Activated T-helper 17 cell treated with anti-CD3 and anti-CD28 coated beads, Interleukin-2, amount 50 U/mL, for 72 hours (primary cell): ENCODE results near the gene COG8. TPM values are rescaled to one million over a fixed set of nuclear protein-coding genes. Genes with fewer than 3 reads are reported as not detected.
A peak's percentile ranks its signal among the peaks of the same experiment; 100 is the strongest.

Experiments used
- ATAC-seq: fragments of 150-1000 bp; cut with Tn5 transposase; replicated peaks from 2 replicates; pipeline ENCODE4 v1.10.0; 2021; ENCODE audit warnings: mild to moderate bottlenecking, moderate library complexity
- H3K27ac Mint-ChIP-seq: one replicate; pipeline ENCODE4 v1.8.0; 2022; ENCODE audit warnings: mixed read lengths
- H3K27me3 Mint-ChIP-seq: one replicate; pipeline ENCODE4 v1.8.0; 2022; ENCODE audit warnings: mixed read lengths
- H3K36me3 Mint-ChIP-seq: one replicate; pipeline ENCODE4 v1.8.0; 2022; ENCODE audit warnings: low read depth, mild to moderate bottlenecking, mixed read lengths
- H3K4me1 Mint-ChIP-seq: one replicate; pipeline ENCODE4 v1.8.0; 2022; ENCODE audit warnings: mixed read lengths
- H3K4me3 Mint-ChIP-seq: one replicate; pipeline ENCODE4 v1.8.0; 2022; ENCODE audit warnings: mild to moderate bottlenecking, mixed read lengths
- H3K9me3 Mint-ChIP-seq: one replicate; pipeline ENCODE4 v1.8.0; 2022; ENCODE audit warnings: mixed read lengths
- total RNA-seq, 2 donors: library from RNA; stranded (reverse); gene quantifications; one replicate each; pipeline ENCODE4 v1.2.3, GENCODE V29; 2022

COG8 gene
- total RNA-seq, 2 donors from 2014 or later: 29.7 to 34.2 TPM

- Mint-ChIP-seq H3K36me3 (peaks cover 89% of the 10 kb centered on the region), H3K27ac (peak overlapping the region; percentile 79), H3K9me3 (no peaks in the 10 kb centered on the region), H3K27me3 (no peaks in the 10 kb centered on the region), H3K4me1 (peaks cover 23% of the 10 kb centered on the region), H3K4me3 (peak overlapping the region; percentile 84)
- ATAC-seq: peak; percentile 48
Observed at GRCh38 chr16:69329369-69330285, 9.7 kb downstream of the COG8 start.

DNA sequence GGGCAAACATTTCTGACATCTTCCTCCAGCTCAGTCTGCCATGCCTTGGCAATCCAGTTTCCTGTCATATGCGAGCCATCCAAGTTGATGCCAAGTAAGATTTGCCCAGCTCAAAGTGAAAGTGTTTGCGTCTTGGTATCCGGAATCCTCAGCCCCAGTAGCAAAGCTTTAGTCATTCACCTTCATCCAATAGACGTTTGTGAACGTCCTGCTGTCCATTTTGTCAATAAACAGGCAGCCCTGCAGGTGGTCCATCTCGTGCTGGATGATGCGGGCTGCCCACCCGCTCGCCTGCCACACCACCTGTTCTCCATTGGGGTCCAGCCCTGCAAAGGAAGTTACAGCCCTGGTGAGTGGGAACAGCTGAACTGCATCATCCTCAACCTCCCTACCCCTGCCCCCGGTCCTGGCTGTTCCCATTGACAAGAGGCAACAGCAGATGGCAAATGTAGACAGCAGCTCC, 10.5 kb downstream of the COG8 start:
- H3K27me3 Mint-ChIP-seq: no peaks in the 10 kb centered on the region
- peak overlapping the region; percentile 79 for H3K27ac Mint-ChIP-seq
- peak overlapping the region; percentile 84 for H3K4me3 Mint-ChIP-seq
- peaks cover 89% of the 10 kb centered on the region for H3K36me3 Mint-ChIP-seq
- H3K9me3 Mint-ChIP-seq: no peaks in the 10 kb centered on the region
- ATAC-seq: peak; percentile 8
- H3K4me1 Mint-ChIP-seq: peaks cover 23% of the 10 kb centered on the region

GRCh38 chr16:69327585-69328310, 11.6 kb downstream of the COG8 start:
- no peak for ATAC-seq
- H3K36me3 Mint-ChIP-seq: peaks cover 89% of the 10 kb centered on the region
- H3K27me3 Mint-ChIP-seq: no peaks in the 10 kb centered on the region
- peak overlapping the region; percentile 66 for H3K27ac Mint-ChIP-seq
- H3K9me3 Mint-ChIP-seq: no peaks in the 10 kb centered on the region
- peak overlapping the region; percentile 84 for H3K4me3 Mint-ChIP-seq
- H3K4me1 Mint-ChIP-seq: peaks cover 23% of the 10 kb centered on the region

DNA sequence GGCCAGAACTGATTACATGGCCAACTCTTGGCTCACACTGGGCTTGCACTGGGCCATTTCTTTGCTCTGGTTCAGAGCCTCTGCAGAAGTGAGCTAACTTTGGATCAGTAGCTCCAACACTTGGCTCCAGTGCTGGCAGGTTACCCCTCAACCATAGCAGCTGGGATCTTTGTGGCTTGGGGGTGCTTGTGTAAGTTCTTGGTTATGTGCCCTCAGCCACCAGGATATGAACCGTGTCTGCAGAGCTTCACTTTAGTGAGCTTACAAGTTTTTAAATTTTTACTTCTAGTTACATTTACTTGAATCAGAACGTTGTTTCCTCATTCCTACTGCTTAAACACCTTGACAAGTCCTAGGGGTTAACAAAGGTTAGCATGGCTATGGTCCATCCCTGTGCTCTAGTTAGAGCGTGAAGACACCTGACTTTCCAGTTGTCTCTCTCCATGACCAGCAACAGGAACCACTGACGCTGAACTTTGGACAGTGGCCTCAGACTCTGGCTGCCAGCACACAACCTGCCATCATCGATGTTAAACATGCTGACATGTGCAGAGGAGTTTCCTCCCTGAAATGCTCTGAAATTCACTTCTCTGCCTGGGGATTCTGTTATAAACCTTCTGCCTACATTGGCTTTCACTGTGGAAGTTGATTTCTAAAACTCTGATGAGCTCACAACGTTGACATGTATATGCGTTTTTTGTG, 13.0 kb downstream of the COG8 start:
- Mint-ChIP-seq H3K36me3 (peaks cover 89% of the 10 kb centered on the region), H3K4me1 (peaks cover 27% of the 10 kb centered on the region), H3K9me3 (no peaks in the 10 kb centered on the region), H3K27me3 (no peaks in the 10 kb centered on the region), H3K4me3 (peak overlapping the region; percentile 58), H3K27ac (peak overlapping the region; percentile 66)
- no peak for ATAC-seq

- Mint-ChIP-seq H3K4me3 (peak overlapping the region; percentile 58), H3K27me3 (no peaks in the 10 kb centered on the region), H3K36me3 (peaks cover 92% of the 10 kb centered on the region), H3K27ac (peak overlapping the region; percentile 66), H3K4me1 (peaks cover 27% of the 10 kb centered on the region), H3K9me3 (no peaks in the 10 kb centered on the region)
- ATAC-seq: no peak
Observed at GRCh38 chr16:69325784-69326171, 13.6 kb downstream of the COG8 start.

DNA sequence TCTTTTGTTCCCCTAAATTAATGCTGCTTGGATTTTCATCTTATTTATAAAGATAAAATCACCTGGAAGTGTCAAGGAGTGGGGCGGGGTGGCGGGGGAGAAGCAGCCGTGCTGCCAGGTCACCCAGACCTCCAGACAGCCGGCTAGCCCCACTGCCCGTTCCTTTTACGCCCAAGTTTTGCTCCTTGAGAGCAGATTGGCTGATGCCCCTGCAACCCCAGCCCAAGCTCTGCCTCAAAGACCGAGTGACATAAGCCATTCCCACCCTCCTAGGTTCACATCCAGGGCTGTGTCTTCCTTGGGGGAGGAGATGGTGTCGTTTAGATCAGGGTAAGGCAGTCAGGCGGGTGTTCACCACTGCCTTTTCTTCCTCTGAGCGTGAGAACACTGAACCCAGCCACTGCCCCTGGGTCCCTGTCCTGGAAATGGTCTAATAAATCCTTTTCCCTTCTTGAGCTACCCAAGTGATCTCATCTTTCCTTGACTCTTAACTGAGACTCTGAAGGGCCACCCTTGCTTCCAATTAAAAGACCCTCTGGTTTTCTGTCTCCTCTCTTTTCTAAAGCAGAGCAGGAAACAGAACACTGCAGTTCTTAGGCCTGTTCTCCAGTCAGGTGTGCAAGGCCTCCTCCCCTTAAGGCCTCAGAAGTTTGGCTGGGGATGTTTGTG, 14.6 kb downstream of the COG8 start:
- ATAC-seq: no peak
- H3K9me3 Mint-ChIP-seq: no peaks in the 10 kb centered on the region
- H3K36me3 Mint-ChIP-seq: peaks cover 94% of the 10 kb centered on the region
- H3K4me1 Mint-ChIP-seq: peaks cover 27% of the 10 kb centered on the region
- no peaks in the 10 kb centered on the region for H3K27me3 Mint-ChIP-seq
- no peak overlapping the region for H3K27ac Mint-ChIP-seq
- no peak overlapping the region for H3K4me3 Mint-ChIP-seq

DNA sequence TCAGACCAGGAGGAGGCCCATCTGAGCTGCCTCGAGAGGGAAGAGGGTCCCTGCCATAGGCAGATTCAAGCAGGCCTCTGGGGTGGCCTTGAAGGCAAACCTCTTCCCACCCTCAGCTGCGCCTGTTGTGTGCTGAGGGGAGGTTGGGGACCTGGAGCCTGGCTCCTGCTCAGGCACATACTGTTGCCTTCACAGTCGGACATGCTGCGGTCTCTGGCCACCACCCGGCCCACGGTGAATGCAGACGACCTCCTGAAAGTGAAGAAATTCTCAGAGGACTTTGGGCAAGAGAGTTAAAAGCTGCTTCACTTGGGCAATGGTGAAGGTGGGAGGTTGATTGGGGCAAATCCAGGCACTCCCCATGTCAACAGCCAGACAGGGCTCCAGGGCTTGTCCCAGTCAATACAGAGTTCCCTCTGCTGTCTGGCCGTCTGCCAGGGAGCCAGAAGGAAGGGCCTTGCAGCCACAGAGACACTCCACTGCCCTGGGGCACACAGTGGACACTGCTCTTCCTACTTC, 15.3 kb downstream of the COG8 start:
- Mint-ChIP-seq H3K4me3 (no peak overlapping the region), H3K36me3 (peaks cover 94% of the 10 kb centered on the region), H3K4me1 (peaks cover 24% of the 10 kb centered on the region), H3K27ac (no peak overlapping the region), H3K27me3 (no peaks in the 10 kb centered on the region), H3K9me3 (no peaks in the 10 kb centered on the region)
- ATAC-seq: no peak

GRCh38 chr16:69323415-69323814, 15.9 kb downstream of the COG8 start:
- Mint-ChIP-seq H3K27ac (no peak overlapping the region), H3K36me3 (peaks cover 94% of the 10 kb centered on the region), H3K9me3 (no peaks in the 10 kb centered on the region), H3K4me1 (peaks cover 17% of the 10 kb centered on the region), H3K27me3 (no peaks in the 10 kb centered on the region), H3K4me3 (no peak overlapping the region)
- ATAC-seq: no peak

DNA sequence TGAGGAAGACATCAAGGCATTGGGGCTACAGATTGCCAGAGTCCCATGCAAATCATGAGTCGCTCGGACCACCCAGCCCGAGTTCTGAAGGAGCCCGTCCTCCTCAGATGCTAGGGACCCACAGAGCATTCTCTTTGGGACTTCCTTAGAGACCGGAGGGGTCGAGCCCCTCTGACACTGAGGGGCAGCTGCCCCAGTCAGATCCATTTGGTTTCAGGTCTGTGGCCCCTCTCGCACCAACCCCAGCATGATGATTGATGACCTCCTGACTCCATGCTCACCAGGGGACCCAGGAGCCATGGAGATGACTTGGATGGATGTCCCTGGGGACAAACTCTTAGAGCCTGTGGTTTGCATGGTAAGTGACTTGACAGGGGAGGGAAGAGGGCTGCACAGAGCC, 17.0 kb downstream of the COG8 start:
- H3K27me3 Mint-ChIP-seq: no peaks in the 10 kb centered on the region
- H3K27ac Mint-ChIP-seq: peak overlapping the region; percentile 44
- H3K4me1 Mint-ChIP-seq: peaks cover 14% of the 10 kb centered on the region
- no peak overlapping the region for H3K4me3 Mint-ChIP-seq
- H3K9me3 Mint-ChIP-seq: no peaks in the 10 kb centered on the region
- H3K36me3 Mint-ChIP-seq: peaks cover 92% of the 10 kb centered on the region
- ATAC-seq: no peak

DNA sequence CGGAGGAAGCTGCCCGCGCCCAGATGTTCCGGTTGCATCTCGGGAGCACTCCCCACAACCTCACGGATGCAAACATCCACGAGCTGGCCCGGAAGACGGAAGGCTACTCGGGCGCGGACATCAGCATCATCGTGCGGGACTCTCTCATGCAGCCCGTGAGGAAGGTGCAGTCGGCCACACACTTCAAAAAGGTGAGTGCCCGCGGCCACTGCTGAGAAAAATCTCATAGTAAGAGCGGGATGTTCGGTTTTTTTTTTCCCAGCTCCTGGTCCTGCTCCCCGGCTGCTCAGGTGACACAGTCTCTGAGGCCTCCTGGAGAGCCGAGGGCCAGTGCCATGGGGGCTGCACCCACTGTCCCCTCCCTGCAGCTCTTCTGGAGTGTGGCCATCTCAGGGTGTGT, 18.3 kb downstream of the COG8 start:
- H3K4me3 Mint-ChIP-seq: no peak overlapping the region
- peaks cover 6% of the 10 kb centered on the region for H3K4me1 Mint-ChIP-seq
- peak overlapping the region; percentile 44 for H3K27ac Mint-ChIP-seq
- peaks cover 92% of the 10 kb centered on the region for H3K36me3 Mint-ChIP-seq
- no peaks in the 10 kb centered on the region for H3K27me3 Mint-ChIP-seq
- H3K9me3 Mint-ChIP-seq: no peaks in the 10 kb centered on the region
- ATAC-seq: no peak

- Mint-ChIP-seq H3K27me3 (no peaks in the 10 kb centered on the region), H3K9me3 (no peaks in the 10 kb centered on the region), H3K27ac (no peak overlapping the region), H3K4me3 (no peak overlapping the region), H3K4me1 (peaks cover 4% of the 10 kb centered on the region), H3K36me3 (peaks cover 92% of the 10 kb centered on the region)
- ATAC-seq: no peak
Observed at GRCh38 chr16:69320740-69321073, 18.7 kb downstream of the COG8 start.

DNA sequence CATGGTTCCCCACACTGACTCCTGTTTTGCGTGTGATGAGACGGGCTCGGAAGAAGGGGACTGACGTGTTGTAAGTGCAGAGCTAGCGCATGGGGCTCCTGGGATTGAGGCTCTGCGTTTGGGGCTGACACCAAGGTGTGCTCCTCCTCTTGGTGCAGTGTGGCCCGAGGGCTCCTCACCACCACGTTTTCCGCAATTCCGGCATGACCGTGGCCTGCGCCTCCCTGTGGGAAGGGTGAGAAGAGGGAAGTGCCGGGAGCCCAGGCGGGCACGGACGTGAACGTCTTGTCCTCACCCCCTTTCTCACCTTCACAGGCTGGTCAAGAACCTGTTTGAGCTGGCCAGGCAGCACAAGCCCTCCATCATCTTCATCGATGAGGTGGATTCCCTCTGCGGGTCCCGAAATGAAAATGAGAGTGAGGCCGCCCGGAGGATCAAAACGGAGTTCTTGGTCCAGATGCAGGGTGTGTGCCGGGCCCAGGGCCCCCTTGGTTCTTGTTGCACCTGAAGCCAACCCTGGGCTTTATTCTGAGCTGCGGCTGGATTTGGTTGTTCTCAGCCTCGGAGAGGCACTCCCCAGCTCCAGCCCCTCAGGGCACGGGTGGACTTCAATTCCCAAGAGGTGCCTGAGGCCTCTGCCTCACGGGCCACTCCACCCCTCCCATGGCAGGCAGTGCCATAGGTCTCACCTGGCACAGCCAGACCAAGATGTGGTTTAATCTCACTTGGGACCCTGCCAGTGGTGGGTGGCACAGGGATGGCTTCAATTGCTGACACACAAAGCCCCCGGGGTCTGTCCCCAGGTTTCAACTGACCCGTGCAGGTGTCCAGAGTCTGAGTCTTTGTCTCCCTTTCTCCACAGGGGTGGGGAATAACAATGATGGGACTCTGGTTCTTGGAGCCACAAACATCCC, 19.3 kb downstream of the COG8 start:
- H3K27me3 Mint-ChIP-seq: no peaks in the 10 kb centered on the region
- ATAC-seq: no peak
- peak overlapping the region; percentile 28 for H3K27ac Mint-ChIP-seq
- no peaks in the 10 kb centered on the region for H3K9me3 Mint-ChIP-seq
- H3K36me3 Mint-ChIP-seq: peaks cover 91% of the 10 kb centered on the region
- H3K4me3 Mint-ChIP-seq: no peak overlapping the region
- peaks cover 4% of the 10 kb centered on the region for H3K4me1 Mint-ChIP-seq

GRCh38 chr16:69319381-69319780, 20.0 kb downstream of the COG8 start:
- Mint-ChIP-seq H3K9me3 (no peaks in the 10 kb centered on the region), H3K4me1 (peaks cover 4% of the 10 kb centered on the region), H3K4me3 (no peak overlapping the region), H3K27me3 (no peaks in the 10 kb centered on the region), H3K36me3 (peaks cover 88% of the 10 kb centered on the region), H3K27ac (peak overlapping the region; percentile 28)
- no peak for ATAC-seq
